PFSK-1 (cell line): ENCODE results near the gene USP16.

Experiments
- POLR2AphosphoS5 ChIP-seq: IDR thresholded peaks from 2 replicates; pipeline ENCODE4 v1.6.1; 2012; ENCODE audit warnings: low read depth, mild to moderate bottlenecking, control low read depth, low read length, moderate library complexity
- REST ChIP-seq, 2 experiments: IDR thresholded peaks; 2 replicates each; pipeline versions ENCODE4 v1.6.1 to v1.8.0; 2011 to 2012; ENCODE audit warnings: low read depth in 2 of 2, low read length in 2 of 2, control low read depth in 1 of 2, inconsistent platforms in 1 of 2, mild to moderate bottlenecking in 1 of 2, moderate library complexity in 1 of 2; ENCODE audit not compliant: insufficient read depth in 1 of 2
- SIN3A ChIP-seq: IDR thresholded peaks from 2 replicates; pipeline ENCODE4 v1.6.1; 2012; ENCODE audit warnings: mild to moderate bottlenecking, low read length, moderate library complexity, borderline replicate concordance; ENCODE audit not compliant: insufficient read depth
- TAF1 ChIP-seq: IDR thresholded peaks from 2 replicates; pipeline ENCODE4 v1.6.1; 2012; ENCODE audit warnings: low read length, control low read depth, borderline replicate concordance; ENCODE audit not compliant: insufficient read depth

DNA sequence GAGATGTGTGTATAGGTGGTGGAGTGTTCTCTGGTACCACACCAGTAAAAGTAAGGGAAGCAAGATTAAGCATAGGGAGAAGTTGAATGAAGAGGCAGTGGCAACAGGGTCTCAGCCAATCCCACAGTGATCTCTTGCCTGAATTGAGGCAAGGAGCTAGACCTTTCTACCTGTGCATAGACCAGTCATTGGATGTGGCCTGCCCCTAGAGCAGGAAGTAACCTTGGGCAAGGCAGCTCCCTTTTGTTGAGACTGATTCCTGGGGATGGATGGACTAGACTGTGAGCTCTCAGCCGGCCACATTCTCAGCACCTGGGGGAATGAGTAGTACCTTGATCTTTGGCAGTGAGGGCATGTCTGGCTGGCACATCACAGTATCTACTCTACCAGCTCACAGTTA, 6.4 kb downstream of the USP16 start:
- TF ChIP-seq POLR2AphosphoS5 (no peak), SIN3A (no peak), REST (IDR thresholded peaks at IDR 0.05; ENCODE audit: insufficient read depth in 1 of 2, low read depth in 2 of 2, low read length in 2 of 2) (no peak), TAF1 (no peak)
